Caco-2 (cell line): ENCODE measurements around the gene STPG3. TPM values are rescaled to one million over a fixed set of nuclear protein-coding genes. Genes with fewer than 3 reads are reported as not detected.

ENCODE experiments used
- BruUV-seq: library from RNA; stranded (reverse); fragments of 400-500 nt; replicated peaks from 2 replicates; lab custom pipeline; 2021; lab: Mats Ljungman, UMichigan
- CTCF ChIA-PET: fragments of 300-600 bp; sonication (Branson Sonifier 250); formaldehyde crosslinking; loops from one replicate; lab custom pipeline; 2022; ENCODE audit warnings: antibody characterized with exemption; lab: Charles Lee
- POLR2A ChIA-PET: fragments of 300-600 bp; sonication (Branson Sonifier 250); formaldehyde crosslinking; loops from one replicate; lab custom pipeline; 2022; ENCODE audit warnings: antibody characterized with exemption; lab: Charles Lee
- DNase-seq, 2 experiments: peaks; one replicate each; pipeline versions ENCODE4 v3.0.0 to v3.0.0-alpha.2; 2020 to 2022
- H3K27me3 ChIP-seq: replicated peaks from 2 replicates; pipeline ENCODE4 v1.6.0; 2011; ENCODE audit warnings: low read length; ENCODE audit not compliant: control insufficient read depth, insufficient read depth
- H3K36me3 ChIP-seq: 2 replicates; pipeline ENCODE4 v1.5.1; 2011; ENCODE audit warnings: low read length; ENCODE audit not compliant: control insufficient read depth, insufficient read depth
- H3K4me1 ChIP-seq: fragments of 250-450 bp; sonication (Bioruptor Pico); 2 replicates; pipeline ENCODE4 v1.5.1; 2020; ENCODE audit warnings: mild to moderate bottlenecking
- H3K4me3 ChIP-seq: 2 replicates; pipeline ENCODE4 v1.5.1; 2011; ENCODE audit warnings: low read depth, mild to moderate bottlenecking, control low read depth, low read length
- H3K9me3 ChIP-seq: fragments of 250-450 bp; sonication (Bioruptor Pico); 2 replicates; pipeline ENCODE4 v1.5.1; 2020; ENCODE audit warnings: mild to moderate bottlenecking, moderate library complexity
- H3K27ac Mint-ChIP-seq: one replicate; pipeline ENCODE4 v1.8.0; 2022; ENCODE audit warnings: mixed read lengths; ENCODE audit not compliant: unreplicated experiment
- H3K27me3 Mint-ChIP-seq: one replicate; pipeline ENCODE4 v1.8.0; 2022; ENCODE audit warnings: mixed read lengths; ENCODE audit not compliant: insufficient read depth, unreplicated experiment
- H3K36me3 Mint-ChIP-seq: one replicate; pipeline ENCODE4 v1.8.0; 2022; ENCODE audit warnings: mild to moderate bottlenecking, mixed read lengths; ENCODE audit not compliant: insufficient read depth, unreplicated experiment
- H3K4me1 Mint-ChIP-seq: one replicate; pipeline ENCODE4 v1.8.0; 2022; ENCODE audit warnings: low read depth, mixed read lengths; ENCODE audit not compliant: unreplicated experiment
- H3K4me3 Mint-ChIP-seq: one replicate; pipeline ENCODE4 v1.8.0; 2022; ENCODE audit warnings: mild to moderate bottlenecking, moderate library complexity, mixed read lengths; ENCODE audit not compliant: unreplicated experiment
- H3K9me3 Mint-ChIP-seq: one replicate; pipeline ENCODE4 v1.8.0; 2022; ENCODE audit warnings: mixed read lengths; ENCODE audit not compliant: unreplicated experiment
- intact Hi-C: fragments of 100-400 bp; cut with micrococcal nuclease; formaldehyde crosslinking; loops from one replicate; pipeline ENCODE4 v1.10.0; 2022; ENCODE audit not compliant: unreplicated experiment
- total RNA-seq: library from RNA; stranded (reverse); gene quantifications from 2 replicates; pipeline ENCODE4 v1.2.3, GENCODE V29; 2022
- TF ChIP-seq, protein P1 (sequence below), 2 experiments: fragments of 200-600 bp in 1 of 2; IDR thresholded peaks; 1 replicate in 1 of 2; 2 replicates in 1 of 2; pipeline versions ENCODE4 v1.5.1 to v1.8.0; 2011 to 2022; ENCODE audit warnings: antibody characterized with exemption in 1 of 2, control low read depth in 1 of 2, inconsistent platforms in 1 of 2, low read depth in 1 of 2, low read length in 1 of 2, mild to moderate bottlenecking in 1 of 2, moderate library complexity in 1 of 2; ENCODE audit not compliant: insufficient read depth in 1 of 2, severe bottlenecking in 1 of 2, unreplicated experiment in 1 of 2

The STPG3 gene
- total RNA-seq, 1 experiment from 2014 or later: not detected

DNA sequence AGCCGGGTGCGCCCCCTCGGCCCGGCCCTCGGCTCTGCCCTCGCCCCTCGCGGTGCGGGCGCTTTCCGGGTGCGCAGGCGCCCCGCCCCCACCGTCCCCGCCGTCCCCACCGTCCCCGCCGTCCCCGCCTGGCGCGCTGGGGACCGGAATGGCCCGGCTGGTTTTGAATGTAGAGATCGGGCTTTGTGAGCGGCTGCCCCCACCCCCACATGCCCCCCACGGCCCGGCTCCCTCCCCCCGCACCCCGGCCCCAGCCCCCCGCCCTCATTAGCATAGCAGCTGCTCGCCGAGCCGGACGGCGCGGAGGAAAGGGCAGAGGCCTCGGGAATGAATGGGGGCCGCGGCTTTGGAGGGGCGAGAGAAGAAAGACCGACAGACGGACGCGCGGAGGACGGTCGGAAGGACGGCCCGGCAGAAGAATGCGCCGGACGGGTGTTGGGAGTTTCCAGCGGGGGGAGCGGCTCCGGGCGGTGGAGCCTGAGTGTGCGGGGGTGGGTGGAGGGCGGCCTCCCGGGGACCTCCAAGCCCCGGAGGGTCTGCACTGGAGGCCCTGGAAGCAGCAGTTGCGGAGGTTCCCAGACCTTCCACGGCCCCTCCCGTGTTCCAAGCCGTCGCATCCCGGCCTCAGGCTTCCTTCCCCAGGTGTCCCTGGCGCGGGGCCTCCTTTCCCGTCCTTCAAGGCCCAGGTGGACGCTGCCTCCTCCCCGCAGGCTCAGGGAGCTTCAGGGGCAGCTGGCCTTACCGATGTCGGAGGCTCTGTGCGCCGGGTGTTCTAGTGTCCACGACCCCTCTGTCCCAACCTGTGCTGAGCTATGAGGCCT is 45.0 kb downstream of the STPG3 start:
- peak overlapping the region; percentile 74 for H3K27ac Mint-ChIP-seq
- no TSS peak for BruUV-seq
- no peaks in the 10 kb centered on the region for H3K27me3 ChIP-seq
- H3K9me3 Mint-ChIP-seq: no peaks in the 10 kb centered on the region
- H3K4me1 ChIP-seq: peaks cover 30% of the 10 kb centered on the region
- CTCF ChIA-PET: interaction anchor here (0.6 to 1.0 kb wide), 4 partner anchors 34 to 529 kb away, joined by 3 to 4 read pairs (median 4); no protein-coding TSS in a partner anchor
- no peaks in the 10 kb centered on the region for H3K27me3 Mint-ChIP-seq
- peaks cover 7% of the 10 kb centered on the region for H3K4me1 Mint-ChIP-seq
- intact Hi-C loops: loop anchor here (10.0 kb wide), 1 partner anchor 239 kb away; no protein-coding TSS in a partner anchor
- H3K36me3 Mint-ChIP-seq: peaks cover 34% of the 10 kb centered on the region
- no peaks in the 10 kb centered on the region for H3K36me3 ChIP-seq
- H3K4me3 Mint-ChIP-seq: peak overlapping the region; percentile 73
- H3K9me3 ChIP-seq: no peaks in the 10 kb centered on the region
- TF ChIP-seq, protein P1, sequence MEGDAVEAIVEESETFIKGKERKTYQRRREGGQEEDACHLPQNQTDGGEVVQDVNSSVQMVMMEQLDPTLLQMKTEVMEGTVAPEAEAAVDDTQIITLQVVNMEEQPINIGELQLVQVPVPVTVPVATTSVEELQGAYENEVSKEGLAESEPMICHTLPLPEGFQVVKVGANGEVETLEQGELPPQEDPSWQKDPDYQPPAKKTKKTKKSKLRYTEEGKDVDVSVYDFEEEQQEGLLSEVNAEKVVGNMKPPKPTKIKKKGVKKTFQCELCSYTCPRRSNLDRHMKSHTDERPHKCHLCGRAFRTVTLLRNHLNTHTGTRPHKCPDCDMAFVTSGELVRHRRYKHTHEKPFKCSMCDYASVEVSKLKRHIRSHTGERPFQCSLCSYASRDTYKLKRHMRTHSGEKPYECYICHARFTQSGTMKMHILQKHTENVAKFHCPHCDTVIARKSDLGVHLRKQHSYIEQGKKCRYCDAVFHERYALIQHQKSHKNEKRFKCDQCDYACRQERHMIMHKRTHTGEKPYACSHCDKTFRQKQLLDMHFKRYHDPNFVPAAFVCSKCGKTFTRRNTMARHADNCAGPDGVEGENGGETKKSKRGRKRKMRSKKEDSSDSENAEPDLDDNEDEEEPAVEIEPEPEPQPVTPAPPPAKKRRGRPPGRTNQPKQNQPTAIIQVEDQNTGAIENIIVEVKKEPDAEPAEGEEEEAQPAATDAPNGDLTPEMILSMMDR (IDR thresholded peaks at IDR 0.05; ENCODE audit: insufficient read depth in 1 of 2, low read depth in 1 of 2, low read length in 1 of 2, severe bottlenecking in 1 of 2, unreplicated experiment in 1 of 2): no peak
- no peak for DNase-seq
- POLR2A ChIA-PET: interaction anchor here (0.6 kb wide), 1 partner anchor 12 kb away, joined by 5 read pairs; no protein-coding TSS in a partner anchor
- H3K4me3 ChIP-seq: peak overlapping the region; percentile 42

DNA sequence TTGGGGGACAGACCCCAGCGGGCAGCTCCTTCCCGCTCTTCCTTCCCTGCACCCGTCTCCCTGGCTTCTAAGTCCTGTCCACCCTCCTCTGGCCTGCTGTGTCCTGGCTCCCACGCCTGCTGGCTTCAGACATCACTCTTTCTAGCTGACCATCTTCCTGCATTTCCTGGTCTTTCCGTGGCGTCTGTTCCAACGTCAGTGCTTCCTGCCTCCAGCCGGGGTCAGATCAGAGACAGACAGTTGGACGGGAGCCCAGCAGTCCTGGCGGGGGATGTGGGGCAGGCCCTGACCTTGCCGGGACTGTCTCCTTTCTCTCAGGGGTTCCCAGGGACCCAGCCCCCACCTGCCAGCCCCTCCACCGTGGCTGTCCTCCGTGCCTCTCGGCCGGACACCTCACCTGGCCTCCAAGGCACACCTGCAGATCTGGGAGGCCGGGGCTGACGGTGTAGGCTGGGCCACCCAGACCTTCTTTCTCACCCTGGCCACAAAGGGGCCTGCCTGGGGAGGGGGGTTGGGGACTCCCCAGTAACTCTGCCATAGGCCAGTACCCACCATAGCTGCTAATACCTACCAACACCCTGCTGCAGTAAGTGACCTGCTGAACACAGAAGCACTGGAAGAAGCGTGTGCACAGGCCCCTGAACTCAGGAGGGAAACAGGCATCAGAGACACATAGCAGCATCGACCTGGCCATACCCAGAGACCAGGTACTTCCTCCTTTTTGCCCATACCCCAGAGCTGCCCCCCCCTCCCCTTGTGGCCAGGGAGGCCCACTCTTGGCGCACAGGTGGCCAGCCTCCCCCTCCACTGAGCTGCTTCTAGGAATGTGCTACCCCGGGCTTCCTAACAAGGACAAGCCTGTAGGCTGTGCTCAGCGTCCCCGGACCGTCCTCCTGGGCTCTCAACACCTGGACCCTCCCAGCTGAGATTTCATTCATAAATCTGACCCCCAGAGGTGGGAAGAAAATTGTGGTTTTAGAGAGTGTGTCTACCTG is 45.9 kb downstream of the STPG3 start:
- Mint-ChIP-seq H3K27me3 (no peaks in the 10 kb centered on the region), H3K9me3 (no peaks in the 10 kb centered on the region), H3K4me1 (peaks cover 7% of the 10 kb centered on the region), H3K27ac (peak overlapping the region; percentile 74), H3K4me3 (peak overlapping the region; percentile 73), H3K36me3 (peaks cover 42% of the 10 kb centered on the region)
- TF ChIP-seq, protein P1 (IDR thresholded peaks at IDR 0.05; ENCODE audit: insufficient read depth in 1 of 2, low read depth in 1 of 2, low read length in 1 of 2, severe bottlenecking in 1 of 2, unreplicated experiment in 1 of 2): no peak
- no peaks in the 10 kb centered on the region for H3K36me3 ChIP-seq
- no peaks in the 10 kb centered on the region for H3K9me3 ChIP-seq
- H3K4me1 ChIP-seq: peaks cover 30% of the 10 kb centered on the region
- ChIA-PET POLR2A (no interaction called here), CTCF (interaction anchor here (0.6 to 1.0 kb wide), 2 partner anchors 44 to 108 kb away, joined by 3 read pairs; partner anchors contain the start of genes ANAPC2 and SSNA1)
- no peaks in the 10 kb centered on the region for H3K27me3 ChIP-seq
- no TSS peak for BruUV-seq
- H3K4me3 ChIP-seq: no peak overlapping the region
- DNase-seq: no peak
- intact Hi-C loops: loop anchor here (10.0 kb wide), 1 partner anchor 238 kb away; no protein-coding TSS in a partner anchor

DNA sequence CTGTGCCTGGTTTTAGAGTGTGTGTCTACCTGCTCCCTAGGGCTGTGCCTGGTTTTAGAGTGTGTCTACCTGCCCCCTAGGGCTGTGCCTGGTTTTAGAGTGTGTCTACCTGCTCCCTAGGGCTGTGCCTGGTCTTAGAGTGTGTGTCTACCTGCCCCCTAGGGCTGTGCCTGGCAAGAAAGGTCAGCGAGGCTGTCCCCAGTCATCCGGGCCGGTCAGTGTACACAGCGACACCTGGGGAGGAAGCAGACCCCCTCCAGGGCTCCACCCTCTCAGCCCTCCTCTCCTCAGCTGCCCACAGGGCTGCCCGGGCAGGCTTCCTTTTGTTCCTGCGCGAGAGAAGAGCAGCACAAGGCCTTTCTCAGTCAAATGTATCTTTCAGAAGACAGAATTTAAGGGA is 46.9 kb downstream of the STPG3 start:
- H3K36me3 Mint-ChIP-seq: peaks cover 47% of the 10 kb centered on the region
- no peak for DNase-seq
- Histone ChIP-seq H3K36me3 (no peaks in the 10 kb centered on the region), H3K9me3 (no peaks in the 10 kb centered on the region), H3K4me1 (peaks cover 27% of the 10 kb centered on the region), H3K27me3 (no peaks in the 10 kb centered on the region), H3K4me3 (no peak overlapping the region)
- peaks cover 7% of the 10 kb centered on the region for H3K4me1 Mint-ChIP-seq
- ChIA-PET CTCF (no interaction called here), POLR2A (no interaction called here)
- H3K4me3 Mint-ChIP-seq: no peak overlapping the region
- H3K27ac Mint-ChIP-seq: no peak overlapping the region
- TF ChIP-seq, protein P1 (IDR thresholded peaks at IDR 0.05; ENCODE audit: insufficient read depth in 1 of 2, low read depth in 1 of 2, low read length in 1 of 2, severe bottlenecking in 1 of 2, unreplicated experiment in 1 of 2): no peak
- no peaks in the 10 kb centered on the region for H3K9me3 Mint-ChIP-seq
- BruUV-seq: no TSS peak
- intact Hi-C loops: loop anchor here (10.0 kb wide), 1 partner anchor 237 kb away; no protein-coding TSS in a partner anchor
- H3K27me3 Mint-ChIP-seq: no peaks in the 10 kb centered on the region
